Activated CD4-positive, alpha-beta T cell treated with anti-CD3 and anti-CD28 coated beads, Interleukin-2, Interleukin-6, amounts not matched to agents 100 ng/mL and 50 ng/mL, durations not matched to agents 16 hours and 8 hours (primary cell): ENCODE data around the gene PLD4.

ENCODE experiments used
- DNase-seq: peaks from one replicate; pipeline ENCODE4 v3.0.0-alpha.2; 2020

PLD4 gene

GRCh38 chr14:104929268-104930230 lies 4.9 kb downstream of the PLD4 start:
- no peak for DNase-seq

- no peak for DNase-seq
These were observed 6.0 kb downstream of the PLD4 start for GRCh38 chr14:104930526-104931303.

GRCh38 chr14:104931304-104931770 lies 6.7 kb downstream of the PLD4 start:
- no peak for DNase-seq

- DNase-seq: no peak
These were observed 7.3 kb downstream of the PLD4 start for GRCh38 chr14:104931771-104932675.

GRCh38 chr14:104932676-104933631 lies 8.3 kb downstream of the PLD4 start:
- peak; percentile 88 for DNase-seq

GRCh38 chr14:104933746-104934733 lies 9.4 kb downstream of the PLD4 start:
- DNase-seq: no peak

- DNase-seq: no peak
These were observed 10.5 kb downstream of the PLD4 start for GRCh38 chr14:104935026-104935650.

- no peak for DNase-seq
These were observed 11.3 kb downstream of the PLD4 start for GRCh38 chr14:104935955-104936354.

GRCh38 chr14:104936361-104937155 lies 11.9 kb downstream of the PLD4 start:
- DNase-seq: no peak

- no peak for DNase-seq
These were observed 12.5 kb downstream of the PLD4 start for GRCh38 chr14:104937161-104937560.

GRCh38 chr14:104937694-104938365 lies 13.2 kb downstream of the PLD4 start:
- DNase-seq: no peak

- DNase-seq: no peak
These were observed 13.8 kb downstream of the PLD4 start for GRCh38 chr14:104938436-104938835.

- DNase-seq: no peak
These were observed 14.3 kb downstream of the PLD4 start for GRCh38 chr14:104938960-104939359.

- DNase-seq: no peak
These were observed 15.2 kb downstream of the PLD4 start for GRCh38 chr14:104939666-104940410.

- no peak for DNase-seq
These were observed 16.0 kb downstream of the PLD4 start for GRCh38 chr14:104940526-104941150.

GRCh38 chr14:104941508-104942365 lies 17.1 kb downstream of the PLD4 start:
- DNase-seq: no peak
